Smooth muscle cell (in vitro differentiated cells): ENCODE measurements around the gene KRTAP10-10. TPM values are rescaled to one million over a fixed set of nuclear protein-coding genes. Genes with fewer than 3 reads are reported as not detected.
"Not testable (repeated sequence)": the region's sequence is repeated elsewhere in the genome, so short reads cannot be mapped to it uniquely, and the experiment has no call there.

Experiments used
- DNase-seq: peaks from one replicate; lab custom pipeline; 2025; ENCODE audit not compliant: unreplicated experiment; lab: John Stamatoyannopoulos, UW
- H2AFZ ChIP-seq: fragments of 200-600 bp; sonication (generic); 2 replicates; pipeline ENCODE4 v1.6.0; 2016; ENCODE audit warnings: antibody characterized with exemption, low read depth, mild to moderate bottlenecking
- H3F3A ChIP-seq: fragments of 200-600 bp; sonication (generic); 2 replicates; pipeline ENCODE4 v1.6.0; 2017; ENCODE audit warnings: antibody characterized with exemption, low read depth
- H3K27ac ChIP-seq: fragments of 200-600 bp; sonication (generic); 2 replicates; pipeline ENCODE4 v1.5.1; 2016; ENCODE audit warnings: low read depth, mild to moderate bottlenecking
- H3K27me3 ChIP-seq: fragments of 200-600 bp; sonication (generic); 2 replicates; pipeline ENCODE4 v1.6.1; 2016; ENCODE audit warnings: low read depth, mild to moderate bottlenecking
- H3K36me3 ChIP-seq: fragments of 200-600 bp; sonication (generic); 2 replicates; pipeline ENCODE4 v1.5.1; 2016; ENCODE audit warnings: low read depth
- H3K4me1 ChIP-seq: fragments of 200-600 bp; sonication (generic); 2 replicates; pipeline ENCODE4 v1.5.1; 2016; ENCODE audit warnings: low read depth
- H3K4me2 ChIP-seq: fragments of 200-600 bp; sonication (generic); 2 replicates; pipeline ENCODE4 v1.6.0; 2016; ENCODE audit warnings: mild to moderate bottlenecking
- H3K4me3 ChIP-seq: fragments of 200-600 bp; sonication (generic); 2 replicates; pipeline ENCODE4 v1.5.1; 2016; ENCODE audit warnings: mild to moderate bottlenecking
- H3K79me2 ChIP-seq: fragments of 200-600 bp; sonication (generic); 2 replicates; pipeline ENCODE4 v1.6.0; 2016; ENCODE audit warnings: low read depth, mild to moderate bottlenecking
- H3K9ac ChIP-seq: fragments of 200-600 bp; sonication (generic); 2 replicates; pipeline ENCODE4 v1.6.0; 2016; ENCODE audit warnings: low read depth
- H3K9me3 ChIP-seq: fragments of 200-600 bp; sonication (generic); replicated peaks from 2 replicates; pipeline ENCODE4 v1.5.1; 2016; ENCODE audit warnings: low read depth
- H4K20me1 ChIP-seq: fragments of 200-600 bp; sonication (generic); 2 replicates; pipeline ENCODE4 v1.6.0; 2016; ENCODE audit warnings: low read depth
- WGBS: methylation state at CpG from one replicate; pipeline ENCODE4 v1.1.7; 2016; ENCODE audit warnings: low lambda C conversion rate; 5-methylcytosine and 5-hydroxymethylcytosine counted together
- polyA plus RNA-seq: library from polyadenylated mRNA; unstranded; fragments of >200 nt; fragmentation: Nextera tagmentation; extraction: Ambion mirVana; gene quantifications from 2 replicates; pipeline ENCODE4 v1.2.1, GENCODE V29; 2016
- total RNA-seq: library from RNA; depleted of rRNA; stranded (reverse); fragments of >200 nt; gene quantifications from 2 replicates; pipeline ENCODE4 v1.2.3, GENCODE V29; 2014
- TF ChIP-seq, protein P1 (sequence below): fragments of 200-600 bp; sonication (generic); IDR thresholded peaks from 2 replicates; pipeline ENCODE4 v1.5.1; 2017; ENCODE audit warnings: borderline replicate concordance, mild to moderate bottlenecking, antibody characterized with exemption; ENCODE audit not compliant: insufficient read depth, poor library complexity, severe bottlenecking

The KRTAP10-10 gene
- total and polyA plus RNA-seq, 2 experiments from 2014 or later: not detected

GRCh38 chr21:44603911-44604310 is 33.2 kb upstream of the KRTAP10-10 start:
- no peaks in the 10 kb centered on the region for H3K27me3 ChIP-seq
- no peak for DNase-seq
- no peak overlapping the region for H3K9ac ChIP-seq
- no peaks in the 10 kb centered on the region for H4K20me1 ChIP-seq
- no peak overlapping the region for H3K27ac ChIP-seq
- TF ChIP-seq, protein P1, sequence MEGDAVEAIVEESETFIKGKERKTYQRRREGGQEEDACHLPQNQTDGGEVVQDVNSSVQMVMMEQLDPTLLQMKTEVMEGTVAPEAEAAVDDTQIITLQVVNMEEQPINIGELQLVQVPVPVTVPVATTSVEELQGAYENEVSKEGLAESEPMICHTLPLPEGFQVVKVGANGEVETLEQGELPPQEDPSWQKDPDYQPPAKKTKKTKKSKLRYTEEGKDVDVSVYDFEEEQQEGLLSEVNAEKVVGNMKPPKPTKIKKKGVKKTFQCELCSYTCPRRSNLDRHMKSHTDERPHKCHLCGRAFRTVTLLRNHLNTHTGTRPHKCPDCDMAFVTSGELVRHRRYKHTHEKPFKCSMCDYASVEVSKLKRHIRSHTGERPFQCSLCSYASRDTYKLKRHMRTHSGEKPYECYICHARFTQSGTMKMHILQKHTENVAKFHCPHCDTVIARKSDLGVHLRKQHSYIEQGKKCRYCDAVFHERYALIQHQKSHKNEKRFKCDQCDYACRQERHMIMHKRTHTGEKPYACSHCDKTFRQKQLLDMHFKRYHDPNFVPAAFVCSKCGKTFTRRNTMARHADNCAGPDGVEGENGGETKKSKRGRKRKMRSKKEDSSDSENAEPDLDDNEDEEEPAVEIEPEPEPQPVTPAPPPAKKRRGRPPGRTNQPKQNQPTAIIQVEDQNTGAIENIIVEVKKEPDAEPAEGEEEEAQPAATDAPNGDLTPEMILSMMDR: no peak
- 91% methylated on average over 8 of the region's 8 CpGs for WGBS
- H3K36me3 ChIP-seq: no peaks in the 10 kb centered on the region
- no peaks in the 10 kb centered on the region for H3K79me2 ChIP-seq
- no peaks in the 10 kb centered on the region for H3F3A ChIP-seq
- peaks cover 4% of the 10 kb centered on the region for H3K4me1 ChIP-seq
- no peak overlapping the region for H3K4me3 ChIP-seq
- H3K4me2 ChIP-seq: no peak overlapping the region
- H3K9me3 ChIP-seq: no peaks in the 10 kb centered on the region
- no peak overlapping the region for H2AFZ ChIP-seq

DNA sequence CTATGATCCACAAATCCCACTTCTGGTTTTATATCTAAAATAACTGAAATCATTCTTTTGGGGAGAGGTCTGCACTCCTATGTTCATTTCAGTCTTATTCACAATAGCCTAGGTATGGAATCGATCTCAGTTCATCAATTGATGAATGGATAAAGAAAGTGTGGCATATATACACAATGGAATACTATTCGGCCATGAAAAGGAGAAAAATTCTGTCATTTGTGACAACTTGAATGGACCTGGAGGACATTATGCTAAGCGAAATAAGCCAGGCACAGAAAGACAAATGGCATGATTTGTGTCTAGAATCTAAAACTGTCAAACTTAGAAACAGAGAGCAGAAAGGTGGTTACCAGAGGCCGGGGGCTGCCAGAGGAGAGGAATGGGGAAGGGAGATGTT is 30.7 kb upstream of the KRTAP10-10 start:
- DNase-seq: no peak
- Histone ChIP-seq H2AFZ (no peak overlapping the region), H3K36me3 (no peaks in the 10 kb centered on the region), H4K20me1 (no peaks in the 10 kb centered on the region), H3K27me3 (no peaks in the 10 kb centered on the region), H3K9ac (no peak overlapping the region), H3K4me3 (no peak overlapping the region), H3K27ac (no peak overlapping the region), H3F3A (no peaks in the 10 kb centered on the region), H3K4me2 (no peak overlapping the region), H3K4me1 (no peaks in the 10 kb centered on the region), H3K9me3 (peaks cover 6% of the 10 kb centered on the region), H3K79me2 (no peaks in the 10 kb centered on the region)
- TF ChIP-seq, protein P1: no peak
- WGBS: 79% methylated on average over 4 of the region's 4 CpGs

- Histone ChIP-seq H2AFZ (no peak overlapping the region), H3K27me3 (no peaks in the 10 kb centered on the region), H3F3A (no peaks in the 10 kb centered on the region), H3K27ac (no peak overlapping the region), H3K4me3 (no peak overlapping the region), H3K9me3 (peaks cover 9% of the 10 kb centered on the region), H3K9ac (no peak overlapping the region), H3K79me2 (no peaks in the 10 kb centered on the region), H3K4me1 (no peaks in the 10 kb centered on the region), H3K36me3 (no peaks in the 10 kb centered on the region), H3K4me2 (no peak overlapping the region), H4K20me1 (no peaks in the 10 kb centered on the region)
- TF ChIP-seq, protein P1: no peak
- DNase-seq: no peak
Observed at GRCh38 chr21:44609193-44609592, 28.0 kb upstream of the KRTAP10-10 start.

- not testable (repeated sequence) for H3K27ac ChIP-seq, H3K79me2 ChIP-seq, H2AFZ ChIP-seq, H4K20me1 ChIP-seq, H3K4me1 ChIP-seq, H3F3A ChIP-seq, H3K9me3 ChIP-seq, H3K4me2 ChIP-seq, H3K4me3 ChIP-seq, H3K9ac ChIP-seq, H3K36me3 ChIP-seq, H3K27me3 ChIP-seq, DNase-seq
- 93% methylated on average over 7 of the region's 7 CpGs for WGBS
Observed at GRCh38 chr21:44610157-44610843, 26.9 kb upstream of the KRTAP10-10 start.
